ENCODE measurements around the gene TLK2. TPM values are rescaled to one million over a fixed set of nuclear protein-coding genes. Genes with fewer than 3 reads are reported as not detected.
"Not testable (repeated sequence)": the region's sequence is repeated elsewhere in the genome, so short reads cannot be mapped to it uniquely, and the experiment has no call there.

TLK2 gene
- total RNA-seq, 1 experiment from 2014 or later: 19.8 TPM

DNA sequence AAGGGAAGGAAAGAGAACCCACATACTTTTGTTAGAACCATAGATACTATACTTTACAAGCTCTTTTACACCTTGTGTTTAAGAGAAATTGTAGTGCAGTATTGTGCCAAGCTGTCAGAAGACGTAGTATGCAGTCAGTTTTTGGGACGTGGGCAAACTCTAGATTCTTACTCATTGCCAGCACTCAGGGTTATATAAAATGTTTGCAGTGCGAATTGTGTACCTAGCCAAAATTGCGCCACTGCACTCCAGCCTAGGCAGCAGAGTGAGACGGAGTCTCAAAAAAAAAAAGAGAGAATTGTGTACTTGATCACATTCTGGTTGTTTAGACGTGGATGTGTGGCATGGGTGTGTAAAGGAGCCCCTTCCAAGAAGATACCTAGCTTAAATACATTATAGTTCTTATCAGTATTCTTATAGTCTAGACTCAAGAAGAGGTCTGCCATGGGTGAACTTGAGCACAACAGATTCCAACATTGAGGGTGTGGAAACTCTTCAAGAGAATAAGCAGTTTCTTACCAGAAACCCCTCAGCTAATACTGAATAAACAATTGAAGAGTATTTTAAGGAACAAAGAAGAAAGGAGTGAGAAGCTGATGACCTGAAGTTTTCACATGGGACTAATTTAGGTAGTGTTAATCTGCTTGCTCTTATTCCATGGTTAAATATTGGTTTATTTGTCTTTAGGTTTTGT, 121.5 kb downstream of the TLK2 start:
- no peak for DNase-seq (ENCODE audit: low spot score)

DNA sequence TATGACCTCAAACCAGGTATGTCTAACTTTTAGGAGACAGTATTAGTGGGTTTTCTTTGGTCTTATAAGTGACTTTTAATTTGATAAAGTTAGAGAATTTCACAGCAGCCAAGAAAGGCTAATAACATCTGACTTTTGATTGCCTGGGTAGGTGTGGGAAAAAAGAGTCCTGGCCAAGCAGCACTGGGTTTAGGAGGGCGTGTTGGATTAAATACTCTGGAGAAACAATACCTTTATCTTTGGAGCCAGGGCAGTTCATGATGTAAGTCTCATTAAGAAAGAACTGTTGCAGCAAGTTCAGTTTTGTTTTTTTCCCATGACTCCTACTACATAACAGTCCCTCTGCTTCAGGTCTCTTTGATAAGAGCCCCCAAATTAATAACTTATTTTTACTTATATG, 122.2 kb downstream of the TLK2 start:
- DNase-seq (ENCODE audit: low spot score): no peak

DNA sequence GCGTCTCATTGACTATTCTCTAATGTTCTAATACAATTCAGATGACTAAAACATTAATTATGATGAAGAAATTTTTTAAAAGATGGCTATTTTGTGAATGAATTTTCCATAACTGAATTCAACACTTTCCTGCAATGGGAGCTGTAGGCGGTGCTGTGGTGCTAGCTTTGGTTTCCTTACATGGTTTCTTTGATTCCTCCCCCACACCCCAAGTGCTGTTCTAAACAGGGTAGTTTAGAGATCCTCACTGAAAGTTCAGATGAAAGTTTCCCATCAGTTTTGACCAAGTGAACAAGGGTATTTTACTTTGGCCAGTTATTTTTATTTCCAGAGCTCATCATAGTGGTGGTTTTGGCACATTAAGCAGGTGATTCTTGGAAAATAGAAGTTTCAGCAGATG, 122.8 kb downstream of the TLK2 start:
- no peak for DNase-seq (ENCODE audit: low spot score)

DNA sequence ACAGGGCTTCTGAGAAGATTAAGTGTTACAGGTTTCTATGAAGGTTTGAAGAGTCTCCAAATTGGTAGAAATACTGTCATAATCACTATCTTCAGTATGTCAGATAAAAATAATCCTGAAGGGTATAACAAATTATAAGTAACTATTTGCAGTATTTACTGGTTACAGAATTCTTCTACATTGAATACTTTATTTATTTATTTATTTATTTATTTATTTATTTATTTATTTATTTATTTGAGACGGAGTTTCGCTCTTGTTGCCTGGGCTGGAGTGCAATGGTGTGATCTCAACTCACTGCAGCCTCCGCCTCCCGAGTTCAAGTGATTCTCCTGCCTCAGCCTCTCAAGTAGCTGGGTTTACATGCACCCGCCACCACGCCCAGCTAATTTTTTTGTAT, 125.2 kb downstream of the TLK2 start:
- DNase-seq (ENCODE audit: low spot score): not testable (repeated sequence)

DNA sequence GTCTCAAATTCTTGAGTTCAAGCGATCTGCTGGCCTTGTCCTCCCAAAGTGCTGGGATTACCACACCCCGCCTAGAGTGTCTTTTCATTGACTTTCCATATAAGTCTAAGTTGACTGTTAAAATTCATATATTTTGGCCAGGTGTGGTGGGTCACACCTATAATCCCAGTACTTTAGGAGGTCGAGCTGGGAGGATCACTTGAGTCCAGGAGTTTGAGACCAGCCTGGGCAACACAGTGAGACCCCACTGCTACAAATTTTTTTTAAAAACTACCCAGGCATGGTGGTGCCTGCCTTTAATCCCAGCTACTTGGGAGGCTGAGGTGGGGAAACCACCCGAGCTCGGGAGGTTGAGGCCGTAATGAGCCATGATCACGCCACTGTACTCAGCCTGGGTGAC, 127.0 kb downstream of the TLK2 start:
- DNase-seq (ENCODE audit: low spot score): no peak

DNA sequence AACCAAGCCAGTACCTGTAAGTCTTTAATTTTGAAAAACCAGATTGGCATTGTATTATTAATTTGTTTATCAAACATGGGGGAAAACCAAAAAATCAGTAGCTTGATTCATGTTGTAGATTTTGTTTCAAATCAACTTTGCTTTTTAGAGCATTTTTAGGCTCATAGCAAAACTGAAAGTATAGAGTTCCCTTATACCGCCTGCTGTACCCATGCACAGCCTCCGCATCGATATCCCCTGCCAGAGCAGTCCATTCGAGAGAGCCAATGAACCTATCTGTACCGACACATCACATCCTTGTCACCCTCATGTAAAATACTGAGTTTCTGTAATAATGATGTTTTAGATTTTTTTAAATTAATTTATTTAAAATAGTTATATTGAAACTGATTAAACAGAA, 132.7 kb downstream of the TLK2 start:
- no peak for DNase-seq (ENCODE audit: low spot score)

DNA sequence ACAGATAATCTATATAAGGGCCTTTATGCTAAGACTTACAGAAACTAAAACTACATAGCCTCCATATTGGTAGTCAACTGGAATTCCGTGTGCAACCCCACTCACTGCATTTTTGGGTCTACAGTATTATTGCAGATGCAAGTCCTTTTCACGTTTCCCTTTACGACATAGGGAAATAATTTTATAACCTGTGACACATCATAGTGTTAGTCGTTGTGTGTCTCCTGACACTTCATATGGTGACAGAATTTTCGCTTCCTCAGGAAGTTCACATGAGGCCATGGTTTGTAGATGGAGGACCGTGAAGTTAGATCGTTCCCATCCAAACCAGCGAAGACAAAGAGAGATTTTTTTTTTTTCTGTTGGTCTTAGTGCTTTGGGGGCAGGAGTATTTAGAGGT, 133.1 kb downstream of the TLK2 start:
- DNase-seq (ENCODE audit: low spot score): no peak

DNA sequence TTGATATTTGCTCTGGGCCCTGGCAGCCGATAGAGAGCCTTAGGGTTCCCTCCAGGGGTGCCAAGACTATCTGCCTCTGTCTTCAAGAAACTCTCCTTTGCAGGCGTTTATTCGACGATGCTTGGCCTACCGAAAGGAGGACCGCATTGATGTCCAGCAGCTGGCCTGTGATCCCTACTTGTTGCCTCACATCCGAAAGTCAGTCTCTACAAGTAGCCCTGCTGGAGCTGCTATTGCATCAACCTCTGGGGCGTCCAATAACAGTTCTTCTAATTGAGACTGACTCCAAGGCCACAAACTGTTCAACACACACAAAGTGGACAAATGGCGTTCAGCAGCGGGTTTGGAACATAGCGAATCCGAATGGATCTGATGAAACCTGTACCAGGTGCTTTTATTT, 133.7 kb downstream of the TLK2 start:
- DNase-seq (ENCODE audit: low spot score): not testable (repeated sequence)

DNA sequence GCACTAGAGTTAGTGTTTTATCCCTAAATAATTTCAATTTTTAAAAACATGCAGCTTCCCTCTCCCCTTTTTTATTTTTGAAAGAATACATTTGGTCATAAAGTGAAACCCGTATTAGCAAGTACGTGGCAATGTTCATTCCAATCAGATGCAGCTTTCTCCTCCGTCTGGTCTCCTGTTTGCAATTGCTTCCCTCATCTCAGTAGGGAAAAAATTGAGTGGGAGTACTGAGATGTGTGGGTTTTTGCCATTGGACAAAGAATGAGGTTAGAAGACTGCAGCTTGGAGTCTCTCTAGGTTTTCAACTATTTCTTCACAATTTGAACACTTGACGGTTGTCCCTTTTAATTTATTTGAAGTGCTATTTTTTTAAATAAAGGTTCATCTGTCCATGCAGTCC, 134.5 kb downstream of the TLK2 start:
- not testable (repeated sequence) for DNase-seq (ENCODE audit: low spot score)

DNA sequence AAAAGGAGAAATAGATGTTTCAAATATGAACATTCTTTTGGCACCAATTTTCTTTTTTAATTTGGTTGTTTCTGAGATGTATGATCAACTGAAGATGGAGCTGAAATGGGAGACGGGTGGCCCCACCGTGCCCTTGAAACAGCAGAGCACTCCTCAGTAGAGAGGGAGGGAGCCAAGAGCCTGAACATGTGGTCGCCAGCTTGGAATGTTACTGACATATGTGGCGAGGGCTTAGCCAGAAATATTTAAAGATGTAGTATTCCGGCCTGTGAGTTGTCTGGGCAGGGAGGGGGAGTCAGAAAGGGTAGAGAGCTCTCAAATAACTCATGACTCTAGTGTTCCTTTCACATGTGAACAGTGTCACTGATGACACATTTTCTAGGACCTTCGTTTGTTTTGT, 135.5 kb downstream of the TLK2 start:
- no peak for DNase-seq (ENCODE audit: low spot score)

DNA sequence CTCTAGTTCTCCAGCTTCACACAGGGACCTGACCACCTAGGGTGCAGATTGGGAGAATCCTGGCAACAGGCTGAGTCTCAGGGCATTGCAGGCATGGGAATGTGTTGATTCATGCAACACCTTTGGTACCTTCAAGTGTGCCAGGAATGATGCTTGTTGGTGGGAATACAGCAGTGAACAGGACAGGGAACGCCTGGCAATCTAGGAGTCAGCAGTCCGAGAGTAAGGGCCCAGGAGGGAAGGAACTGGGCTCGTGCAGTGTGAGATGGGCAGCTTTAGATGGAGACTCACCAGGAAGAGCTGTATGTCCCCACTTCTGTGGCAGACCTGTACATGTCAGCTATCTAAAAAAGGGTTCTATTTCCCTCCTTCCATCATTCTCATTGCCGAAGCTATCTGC, 136.9 kb downstream of the TLK2 start:
- no peak for DNase-seq (ENCODE audit: low spot score)

DNA sequence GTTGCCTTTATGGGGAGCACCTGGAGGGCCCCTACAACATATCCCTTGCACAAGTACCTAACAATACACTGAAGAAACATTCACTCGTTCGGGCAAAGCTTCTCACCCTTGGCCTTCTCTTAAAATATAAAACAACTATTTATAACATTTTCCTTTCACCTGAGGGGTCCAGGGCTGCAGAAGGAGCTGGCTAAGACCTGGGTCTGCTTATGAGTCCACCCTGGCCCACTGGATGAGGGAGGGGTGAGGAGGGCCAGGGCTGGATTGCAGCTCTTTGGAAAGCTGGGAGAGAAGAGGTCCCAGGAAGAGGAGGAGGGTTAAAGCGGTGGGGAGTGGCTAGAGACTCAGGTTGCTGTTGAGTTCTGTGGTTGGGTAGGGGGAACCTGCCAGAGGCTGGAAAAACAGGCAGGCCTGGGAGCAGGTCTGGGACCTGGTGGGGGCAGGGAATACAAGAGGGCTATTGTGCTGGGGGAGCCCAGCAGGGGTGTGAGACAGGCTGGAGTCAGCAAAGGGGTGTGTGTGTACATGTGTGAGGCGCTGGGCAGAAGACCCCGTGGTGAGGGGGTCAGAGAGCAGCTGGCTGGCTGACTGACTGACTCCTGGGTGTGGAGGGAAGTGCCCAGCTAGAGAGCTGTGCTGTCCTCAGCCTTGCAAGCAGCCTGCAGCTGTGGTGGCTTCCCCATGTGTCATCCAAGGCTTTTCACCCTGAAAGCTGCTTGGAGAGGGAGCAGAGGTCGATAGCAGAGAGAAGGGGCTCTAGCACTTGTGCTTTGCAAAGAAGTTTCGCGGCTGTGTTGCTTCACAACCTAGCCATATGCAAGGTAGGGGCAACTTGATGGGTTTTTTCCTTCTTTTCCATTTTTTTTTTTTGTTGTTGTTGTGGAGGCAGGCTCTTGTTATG, 138.6 kb downstream of the TLK2 start:
- no peak for DNase-seq (ENCODE audit: low spot score)

DNA sequence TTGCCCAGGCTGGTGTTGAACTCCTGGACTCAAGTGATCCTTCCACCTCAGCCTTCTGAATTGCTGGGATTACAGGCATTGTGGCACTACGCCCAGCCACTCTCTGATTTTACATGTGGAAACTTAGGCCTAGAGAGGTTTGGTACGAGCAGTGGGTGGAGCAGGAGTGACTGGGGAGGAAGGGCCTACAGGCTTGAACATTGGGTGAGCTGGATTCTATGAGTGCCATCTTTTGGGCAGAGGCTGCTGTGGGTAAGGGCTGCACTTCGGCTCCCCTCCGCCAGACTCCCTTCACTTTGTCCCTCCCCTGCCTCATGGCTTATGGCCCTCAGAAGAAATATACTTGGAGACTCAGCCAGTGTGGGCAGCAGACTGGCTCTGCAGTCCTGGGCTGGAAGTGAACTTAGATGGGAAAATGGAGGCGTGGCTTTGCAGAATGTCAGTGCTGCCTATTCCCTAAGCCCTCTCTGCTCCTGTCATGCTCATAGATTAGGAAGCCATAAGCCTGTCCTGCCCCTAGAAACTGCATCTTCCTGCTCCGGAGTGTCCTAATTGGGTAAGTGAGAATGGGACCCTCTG, 139.4 kb downstream of the TLK2 start:
- DNase-seq (ENCODE audit: low spot score): no peak

DNA sequence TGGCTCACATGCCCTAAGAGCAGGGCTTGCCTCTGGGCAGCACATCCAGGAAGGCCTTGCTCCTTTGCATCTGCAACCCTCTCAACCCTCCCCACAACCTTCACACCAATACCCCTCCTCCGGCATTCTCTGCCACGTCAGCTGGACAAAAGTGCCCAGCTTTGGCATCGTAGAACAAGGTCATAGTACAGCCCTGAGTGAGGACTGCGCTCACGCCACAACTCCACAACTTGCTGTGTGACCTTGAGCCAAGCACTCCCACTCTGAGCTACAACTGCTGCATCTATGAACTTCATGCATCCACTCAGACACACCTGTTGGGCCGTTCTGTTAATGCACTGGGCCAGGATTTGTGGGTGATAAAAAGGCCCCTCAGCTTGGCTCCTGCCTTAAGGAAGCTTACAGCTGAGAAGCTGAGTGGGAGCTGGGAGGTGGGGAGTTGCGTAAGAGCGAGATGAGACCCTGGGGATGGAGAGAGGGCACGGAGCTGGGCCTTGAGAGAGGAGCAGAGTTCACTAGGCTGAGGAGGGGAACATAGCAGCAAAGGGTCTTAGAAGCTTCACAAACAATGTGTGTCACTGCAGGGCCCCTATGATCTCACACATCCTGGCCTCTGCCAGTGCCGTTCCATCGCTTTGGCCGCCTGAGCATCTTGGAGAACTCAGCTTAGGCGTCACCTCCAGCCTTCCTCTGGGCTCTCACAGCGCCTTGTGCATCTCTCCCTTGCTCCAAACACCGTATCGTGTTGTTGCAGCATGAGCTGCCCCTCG, 140.2 kb downstream of the TLK2 start:
- DNase-seq (ENCODE audit: low spot score): no peak

DNA sequence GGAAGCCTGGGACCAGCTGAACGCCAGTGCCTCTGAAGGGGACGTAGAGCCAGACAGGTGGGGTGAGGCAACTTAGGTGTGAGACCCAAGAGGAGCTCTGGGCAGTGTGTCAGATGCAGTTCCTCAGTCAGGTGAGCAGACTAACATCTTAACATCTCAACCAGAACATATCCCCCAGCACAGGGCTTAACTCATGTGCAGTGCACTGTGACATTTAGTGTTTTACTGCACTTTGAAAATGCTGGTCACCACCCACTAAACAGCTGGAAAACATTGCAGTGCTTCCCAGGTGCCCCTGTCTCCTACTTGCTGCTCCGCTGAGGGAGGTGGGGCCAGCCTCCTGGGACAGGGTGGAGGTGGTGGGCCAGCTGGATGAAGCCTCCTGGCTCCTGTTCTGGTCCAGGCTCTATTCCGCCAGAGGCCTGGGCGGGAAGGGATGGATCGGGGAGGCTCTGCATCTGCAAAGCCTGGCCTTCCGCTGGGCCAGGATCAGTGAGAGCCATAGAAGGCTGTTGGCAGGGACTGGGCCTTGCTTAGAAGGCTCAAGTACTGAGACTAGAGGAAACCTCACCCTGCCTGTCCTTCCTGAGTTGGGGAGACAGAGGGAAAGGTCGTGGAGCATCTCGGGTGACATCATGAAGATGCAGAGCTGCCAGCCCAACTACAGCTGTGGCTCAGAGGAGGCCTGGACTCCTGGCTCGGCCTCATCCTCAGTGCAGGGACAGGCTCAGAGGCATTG, 141.0 kb downstream of the TLK2 start:
- DNase-seq (ENCODE audit: low spot score): no peak

DNA sequence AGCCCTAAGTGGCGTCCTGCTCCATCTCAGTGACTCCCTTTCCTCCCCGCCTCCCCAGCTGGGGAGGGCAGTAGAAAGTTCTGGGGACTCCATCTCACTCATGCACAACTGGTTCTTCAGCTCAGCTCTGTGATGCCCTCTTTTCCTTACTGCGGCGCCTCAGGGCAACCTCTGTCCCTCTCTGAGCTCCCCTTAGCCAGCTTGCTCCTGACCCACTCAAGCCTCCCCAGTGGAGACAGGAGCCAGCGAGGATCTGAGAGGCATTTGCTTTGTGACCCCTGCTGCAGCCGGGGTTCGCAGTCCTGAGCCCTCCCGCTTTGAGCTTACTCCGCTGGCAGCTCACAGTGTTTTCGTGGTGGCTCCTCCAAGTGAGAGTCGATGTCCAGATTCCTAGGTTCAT, 142.6 kb downstream of the TLK2 start:
- no peak for DNase-seq (ENCODE audit: low spot score)

DNA sequence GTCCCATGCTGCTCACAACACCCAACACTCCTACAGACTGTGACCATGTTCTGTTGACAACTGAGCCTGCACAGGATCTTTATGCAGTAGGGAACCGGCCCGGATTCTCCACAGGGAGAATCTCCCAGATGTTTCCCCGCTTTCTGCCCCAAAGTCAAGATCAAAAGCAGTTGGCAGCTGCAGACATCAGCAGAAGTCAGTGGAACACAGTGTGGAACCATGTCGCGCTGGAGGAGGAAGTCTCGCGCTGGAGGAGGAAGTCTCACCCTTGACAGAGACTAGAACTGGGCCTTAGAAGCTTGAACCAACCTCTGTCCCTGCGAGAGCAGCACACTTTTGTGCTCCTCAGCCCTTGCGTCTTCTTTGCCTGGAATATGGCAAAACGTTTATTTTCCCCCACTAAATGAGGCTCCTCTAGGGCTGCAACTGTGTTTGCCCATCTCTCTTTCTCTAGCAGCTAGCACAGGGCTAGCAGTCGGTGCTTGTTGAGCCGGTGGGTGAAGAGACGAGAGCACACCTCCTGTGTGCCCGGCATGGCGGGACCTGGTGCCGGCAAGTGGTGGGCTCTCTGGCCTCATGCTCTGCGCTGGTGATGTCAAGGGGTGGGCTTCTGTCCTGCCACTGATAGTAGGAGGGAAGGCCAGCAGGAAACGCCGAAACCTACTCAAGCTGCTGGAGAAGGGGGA, 146.7 kb downstream of the TLK2 start:
- DNase-seq (ENCODE audit: low spot score): no peak

DNA sequence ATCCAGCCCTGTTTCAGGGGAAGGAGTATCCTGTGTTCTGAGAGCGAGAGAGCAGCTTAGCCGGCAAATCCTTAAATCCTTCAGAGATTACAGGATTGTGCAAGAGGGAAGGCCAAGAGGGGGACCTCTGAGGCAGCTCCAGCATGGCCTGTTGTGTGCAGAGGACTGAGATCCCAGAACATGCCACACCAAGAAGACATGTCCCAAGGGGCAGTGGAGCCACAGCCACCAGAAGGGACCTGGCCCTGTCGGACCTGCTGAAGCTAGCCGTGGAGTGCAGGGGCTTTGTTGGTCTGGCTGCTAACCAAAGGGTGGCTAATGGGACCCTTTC, 147.2 kb downstream of the TLK2 start:
- DNase-seq (ENCODE audit: low spot score): no peak

DNA sequence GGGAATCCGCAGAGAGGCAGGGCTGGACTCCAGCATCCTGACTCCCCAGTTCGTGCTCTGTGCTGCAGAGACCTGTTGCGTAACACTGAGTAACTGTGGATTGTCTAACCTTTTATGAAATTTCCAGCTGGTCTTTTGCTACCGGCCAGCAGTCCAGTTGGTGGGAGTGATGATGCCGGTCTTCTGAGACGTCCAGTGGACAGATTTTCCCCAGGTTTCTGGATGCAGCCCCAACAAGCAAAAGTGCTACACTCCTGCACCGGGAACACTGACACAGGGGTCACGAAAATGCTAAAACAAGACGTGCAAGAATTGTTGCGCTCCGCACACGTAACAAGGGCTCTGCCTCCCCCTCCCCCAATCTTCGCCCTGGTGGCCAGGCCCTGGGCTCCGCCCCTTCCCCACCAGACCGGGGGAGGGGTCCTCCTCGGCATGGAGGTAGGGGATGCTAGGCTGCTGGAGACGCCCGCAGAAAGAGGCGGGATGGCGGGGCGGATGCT, 148.1 kb downstream of the TLK2 start:
- DNase-seq (ENCODE audit: low spot score): no peak

DNA sequence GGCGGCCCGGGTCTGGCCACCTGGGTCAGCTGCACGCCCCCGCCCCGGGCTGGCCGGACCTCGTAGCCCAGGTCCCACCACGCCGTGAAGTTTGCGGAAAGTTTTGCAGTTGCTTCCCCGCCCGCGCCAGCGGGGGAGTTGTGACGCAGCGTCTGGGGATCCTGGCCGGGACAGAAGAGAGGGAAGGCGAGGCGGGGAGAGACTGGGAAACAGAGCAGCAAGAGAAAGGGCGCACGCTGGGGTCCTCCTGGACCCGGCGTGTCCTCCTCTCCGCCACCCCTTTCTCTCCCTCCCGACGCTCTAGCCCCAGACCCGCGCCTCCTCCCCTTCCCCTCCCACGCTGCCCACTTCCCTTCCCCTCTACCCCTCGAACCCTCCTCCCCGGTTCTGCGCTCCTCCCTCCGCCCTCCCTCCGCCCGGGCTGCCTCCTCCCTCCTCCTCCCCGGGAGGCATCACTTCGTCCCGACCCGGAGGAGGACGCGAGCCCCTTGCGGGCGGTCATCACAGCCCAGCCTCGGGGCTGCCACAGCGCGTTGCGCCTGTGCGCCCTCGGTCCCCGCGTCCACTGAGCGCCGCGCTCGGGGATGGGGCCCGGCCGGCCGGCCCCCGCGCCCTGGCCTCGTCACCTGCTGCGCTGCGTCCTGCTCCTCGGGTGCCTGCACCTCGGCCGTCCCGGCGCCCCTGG, 148.7 kb downstream of the TLK2 start, which contains the start of gene MRC2:
Gene MRC2 (plus strand): TSS at position 452 of the 685 bp plus-strand sequence. CDS start 133 bp downstream, at position 585.
- no peak for DNase-seq (ENCODE audit: low spot score)
